Glutamatergic neuron (in vitro differentiated cells): ENCODE measurements around the gene CAMK2D. TPM values are rescaled to one million over a fixed set of nuclear protein-coding genes. Genes with fewer than 3 reads are reported as not detected.

ENCODE experiments used
- DNase-seq: peaks from one replicate; pipeline ENCODE4 v3.0.0; 2022
- H3K27ac Mint-ChIP-seq: one replicate; pipeline ENCODE4 v1.8.0; 2020; ENCODE audit warnings: mild to moderate bottlenecking, mixed read lengths, inconsistent platforms; ENCODE audit not compliant: unreplicated experiment
- H3K27me3 Mint-ChIP-seq: one replicate; pipeline ENCODE4 v1.8.0; 2020; ENCODE audit warnings: mild to moderate bottlenecking, moderate library complexity, mixed read lengths, inconsistent platforms; ENCODE audit not compliant: unreplicated experiment
- H3K36me3 Mint-ChIP-seq: one replicate; pipeline ENCODE4 v1.8.0; 2020; ENCODE audit warnings: mild to moderate bottlenecking, mixed read lengths, inconsistent platforms; ENCODE audit not compliant: unreplicated experiment
- H3K4me1 Mint-ChIP-seq: one replicate; pipeline ENCODE4 v1.8.0; 2020; ENCODE audit warnings: mild to moderate bottlenecking, low read depth, mixed read lengths, inconsistent platforms; ENCODE audit not compliant: unreplicated experiment
- H3K4me3 Mint-ChIP-seq: one replicate; pipeline ENCODE4 v1.8.0; 2020; ENCODE audit warnings: mild to moderate bottlenecking, mixed read lengths, inconsistent platforms; ENCODE audit not compliant: unreplicated experiment
- H3K9me3 Mint-ChIP-seq: one replicate; pipeline ENCODE4 v1.8.0; 2020; ENCODE audit warnings: mild to moderate bottlenecking, moderate library complexity, mixed read lengths, inconsistent platforms; ENCODE audit not compliant: unreplicated experiment
- CTCF ChIP-seq: fragments of 200-600 bp; sonication (generic); IDR thresholded peaks from one replicate; pipeline ENCODE4 v1.5.0; 2021; ENCODE audit not compliant: partially characterized antibody, unreplicated experiment
- total RNA-seq: library from RNA; stranded (reverse); fragmentation: NEBNext Ultra II Directional; extraction: Animal tissue kit (Norgen Biotek cat#: 25700); gene quantifications from one replicate; pipeline ENCODE4 v1.2.1, GENCODE V29; 2021; ENCODE audit not compliant: unreplicated experiment

Gene CAMK2D
- total RNA-seq, 1 donor from 2014 or later: 24.8 TPM

- peaks cover 2% of the 10 kb centered on the region for H3K4me1 Mint-ChIP-seq
- H3K9me3 Mint-ChIP-seq: peaks cover 3% of the 10 kb centered on the region
- no peak for TF ChIP-seq CTCF
- no peaks in the 10 kb centered on the region for H3K36me3 Mint-ChIP-seq
- no peak for DNase-seq
- H3K27ac Mint-ChIP-seq: no peak overlapping the region
- no peak overlapping the region for H3K4me3 Mint-ChIP-seq
- H3K27me3 Mint-ChIP-seq: no peaks in the 10 kb centered on the region
Observed at GRCh38 chr4:113591982-113592381, 169.6 kb downstream of the CAMK2D start.

- Mint-ChIP-seq H3K9me3 (peaks cover 3% of the 10 kb centered on the region), H3K36me3 (no peaks in the 10 kb centered on the region), H3K4me1 (peaks cover 4% of the 10 kb centered on the region), H3K4me3 (no peak overlapping the region), H3K27me3 (no peaks in the 10 kb centered on the region), H3K27ac (no peak overlapping the region)
- no peak for TF ChIP-seq CTCF
- no peak for DNase-seq
Observed at GRCh38 chr4:113588895-113589668, 172.5 kb downstream of the CAMK2D start.

GRCh38 chr4:113587640-113588275 is 173.8 kb downstream of the CAMK2D start:
- no peak for DNase-seq
- no peaks in the 10 kb centered on the region for H3K27me3 Mint-ChIP-seq
- H3K36me3 Mint-ChIP-seq: no peaks in the 10 kb centered on the region
- TF ChIP-seq CTCF: no peak
- H3K9me3 Mint-ChIP-seq: peaks cover 3% of the 10 kb centered on the region
- H3K4me3 Mint-ChIP-seq: no peak overlapping the region
- peaks cover 6% of the 10 kb centered on the region for H3K4me1 Mint-ChIP-seq
- no peak overlapping the region for H3K27ac Mint-ChIP-seq

GRCh38 chr4:113587156-113587555 is 174.4 kb downstream of the CAMK2D start:
- no peak for TF ChIP-seq CTCF
- no peaks in the 10 kb centered on the region for H3K36me3 Mint-ChIP-seq
- H3K4me3 Mint-ChIP-seq: no peak overlapping the region
- no peak overlapping the region for H3K27ac Mint-ChIP-seq
- no peaks in the 10 kb centered on the region for H3K27me3 Mint-ChIP-seq
- peaks cover 6% of the 10 kb centered on the region for H3K4me1 Mint-ChIP-seq
- peaks cover 3% of the 10 kb centered on the region for H3K9me3 Mint-ChIP-seq
- no peak for DNase-seq

- Mint-ChIP-seq H3K9me3 (peaks cover 2% of the 10 kb centered on the region), H3K27me3 (no peaks in the 10 kb centered on the region), H3K36me3 (no peaks in the 10 kb centered on the region), H3K27ac (no peak overlapping the region), H3K4me1 (peaks cover 6% of the 10 kb centered on the region), H3K4me3 (no peak overlapping the region)
- no peak for TF ChIP-seq CTCF
- no peak for DNase-seq
Observed at GRCh38 chr4:113586072-113586471, 175.5 kb downstream of the CAMK2D start.
